Measurements from ENCODE around the gene PPM1H.

The PPM1H gene

GRCh38 chr12:62726471-62726980 lies 208.4 kb downstream of the PPM1H start:
- no peak for ATAC-seq (replicated peaks)
- Mint-ChIP-seq H3K4me1 (peaks cover 6% of the 10 kb centered on the region in 2 donors), H3K4me3 (no peak overlapping the region), H3K36me3 (no peaks in the 10 kb centered on the region), H3K9me3 (no peaks in the 10 kb centered on the region), H3K27ac (no peak overlapping the region), H3K27me3 (peaks cover 4 to 5% of the 10 kb centered on the region in 2 donors)
- no peak for DNase-seq

- ATAC-seq (replicated peaks) (no peak), DNase-seq (no peak)
- Mint-ChIP-seq H3K4me1 (peaks cover 0 to 3% of the 10 kb centered on the region in 2 donors), H3K9me3 (no peaks in the 10 kb centered on the region), H3K36me3 (no peaks in the 10 kb centered on the region), H3K27ac (no peak overlapping the region), H3K4me3 (no peak overlapping the region), H3K27me3 (peaks cover 4 to 5% of the 10 kb centered on the region in 2 donors)
These were observed 209.2 kb downstream of the PPM1H start for GRCh38 chr12:62725781-62726180.

GRCh38 chr12:62724947-62725451 lies 210.0 kb downstream of the PPM1H start:
- Mint-ChIP-seq H3K27me3 (peaks cover 4 to 5% of the 10 kb centered on the region in 2 donors), H3K9me3 (no peaks in the 10 kb centered on the region), H3K36me3 (no peaks in the 10 kb centered on the region), H3K4me1 (peaks cover 0 to 3% of the 10 kb centered on the region in 2 donors), H3K27ac (no peak overlapping the region), H3K4me3 (no peak overlapping the region)
- no peak for DNase-seq
- ATAC-seq (replicated peaks) = no peak

- Mint-ChIP-seq H3K27me3 (peaks cover 4 to 5% of the 10 kb centered on the region in 2 donors), H3K4me1 (peaks cover 0 to 3% of the 10 kb centered on the region in 2 donors), H3K27ac (no peak overlapping the region), H3K36me3 (no peaks in the 10 kb centered on the region), H3K4me3 (no peak overlapping the region), H3K9me3 (no peaks in the 10 kb centered on the region)
- ATAC-seq (replicated peaks) (no peak), DNase-seq (no peak)
These were observed 210.7 kb downstream of the PPM1H start for GRCh38 chr12:62724285-62724684.

- no peaks in the 10 kb centered on the region for H3K4me1 Mint-ChIP-seq
- H3K27me3 Mint-ChIP-seq = peaks cover 2 to 3% of the 10 kb centered on the region in 2 donors
- H3K4me3 Mint-ChIP-seq = no peak overlapping the region
- no peaks in the 10 kb centered on the region for H3K9me3 Mint-ChIP-seq
- ATAC-seq (replicated peaks) = no peak
- no peak for DNase-seq
- H3K27ac Mint-ChIP-seq = no peak overlapping the region
- H3K36me3 Mint-ChIP-seq = no peaks in the 10 kb centered on the region
These were observed 211.8 kb downstream of the PPM1H start for GRCh38 chr12:62722971-62723680.

- no peaks in the 10 kb centered on the region for H3K4me1 Mint-ChIP-seq
- ATAC-seq (replicated peaks) (no peak), DNase-seq (no peak)
- H3K27ac Mint-ChIP-seq = no peak overlapping the region
- no peaks in the 10 kb centered on the region for H3K9me3 Mint-ChIP-seq
- H3K4me3 Mint-ChIP-seq = no peak overlapping the region
- H3K27me3 Mint-ChIP-seq = no peaks in the 10 kb centered on the region
- no peaks in the 10 kb centered on the region for H3K36me3 Mint-ChIP-seq
These were observed 214.2 kb downstream of the PPM1H start for GRCh38 chr12:62720661-62721330.

- DNase-seq = no peak
- Mint-ChIP-seq H3K36me3 (no peaks in the 10 kb centered on the region), H3K4me1 (no peaks in the 10 kb centered on the region), H3K27ac (no peak overlapping the region), H3K4me3 (no peak overlapping the region), H3K9me3 (no peaks in the 10 kb centered on the region), H3K27me3 (no peaks in the 10 kb centered on the region)
- ATAC-seq (replicated peaks) = no peak
These were observed 214.9 kb downstream of the PPM1H start for GRCh38 chr12:62720025-62720424.

- no peaks in the 10 kb centered on the region for H3K4me1 Mint-ChIP-seq
- H3K36me3 Mint-ChIP-seq = no peaks in the 10 kb centered on the region
- no peak overlapping the region for H3K4me3 Mint-ChIP-seq
- H3K27ac Mint-ChIP-seq = no peak overlapping the region
- no peak for ATAC-seq (replicated peaks)
- H3K27me3 Mint-ChIP-seq = no peaks in the 10 kb centered on the region
- no peaks in the 10 kb centered on the region for H3K9me3 Mint-ChIP-seq
- no peak for DNase-seq
These were observed 216.1 kb downstream of the PPM1H start for GRCh38 chr12:62718762-62719426.

GRCh38 chr12:62717643-62718042 lies 217.3 kb downstream of the PPM1H start:
- H3K4me1 Mint-ChIP-seq = no peaks in the 10 kb centered on the region
- H3K36me3 Mint-ChIP-seq = no peaks in the 10 kb centered on the region
- ATAC-seq (replicated peaks) = no peak
- H3K27me3 Mint-ChIP-seq = no peaks in the 10 kb centered on the region
- no peaks in the 10 kb centered on the region for H3K9me3 Mint-ChIP-seq
- H3K4me3 Mint-ChIP-seq = no peak overlapping the region
- H3K27ac Mint-ChIP-seq = no peak overlapping the region
- DNase-seq = no peak

GRCh38 chr12:62716866-62717525 lies 218.0 kb downstream of the PPM1H start:
- Mint-ChIP-seq H3K4me1 (no peaks in the 10 kb centered on the region), H3K27ac (no peak overlapping the region), H3K4me3 (no peak overlapping the region), H3K36me3 (no peaks in the 10 kb centered on the region), H3K27me3 (no peaks in the 10 kb centered on the region), H3K9me3 (no peaks in the 10 kb centered on the region)
- no peak for ATAC-seq (replicated peaks)
- DNase-seq = no peak

- ATAC-seq (replicated peaks) = no peak
- Mint-ChIP-seq H3K36me3 (no peaks in the 10 kb centered on the region), H3K27ac (no peak overlapping the region), H3K4me3 (no peak overlapping the region), H3K27me3 (no peaks in the 10 kb centered on the region), H3K9me3 (no peaks in the 10 kb centered on the region), H3K4me1 (no peaks in the 10 kb centered on the region)
- DNase-seq = no peak
These were observed 218.9 kb downstream of the PPM1H start for GRCh38 chr12:62716037-62716436.

GRCh38 chr12:62714774-62715721 lies 219.9 kb downstream of the PPM1H start:
- Mint-ChIP-seq H3K27ac (no peak overlapping the region), H3K4me3 (no peak overlapping the region)

GRCh38 chr12:62714181-62714773 lies 220.7 kb downstream of the PPM1H start:
- no peak for DNase-seq
- no peaks in the 10 kb centered on the region for H3K4me1 Mint-ChIP-seq
- no peak overlapping the region for H3K4me3 Mint-ChIP-seq
- no peak overlapping the region for H3K27ac Mint-ChIP-seq
- H3K36me3 Mint-ChIP-seq = no peaks in the 10 kb centered on the region
- peaks cover 0 to 3% of the 10 kb centered on the region in 2 donors for H3K27me3 Mint-ChIP-seq
- H3K9me3 Mint-ChIP-seq = no peaks in the 10 kb centered on the region
- no peak for ATAC-seq (replicated peaks)

More at GRCh38 chr12:62714774-62715721, 219.9 kb downstream of the PPM1H start:
- no peak for DNase-seq
- no peaks in the 10 kb centered on the region for H3K27me3 Mint-ChIP-seq
- ATAC-seq (replicated peaks) = no peak
- H3K4me1 Mint-ChIP-seq = no peaks in the 10 kb centered on the region
- no peaks in the 10 kb centered on the region for H3K9me3 Mint-ChIP-seq
- H3K36me3 Mint-ChIP-seq = no peaks in the 10 kb centered on the region
